Skeletal muscle tissue (tissue), 4 donors: ENCODE measurements around the gene COLEC11. TPM values are rescaled to one million over a fixed set of nuclear protein-coding genes. Genes with fewer than 3 reads are reported as not detected.
"Not testable (repeated sequence)": the region's sequence is repeated elsewhere in the genome, so short reads cannot be mapped to it uniquely, and the experiment has no call there.

Source experiments
- H3K27ac ChIP-seq: one replicate; pipeline ENCODE4 v1.7.0; 2013; ENCODE audit warnings: mild to moderate bottlenecking, low read depth, low read length, inconsistent platforms
- H3K27me3 ChIP-seq, 3 donors: one replicate each; pipeline ENCODE4 v1.7.0; 2013; ENCODE audit warnings: low read length in 3 of 3; ENCODE audit not compliant: control insufficient read depth in 3 of 3, insufficient read depth in 3 of 3
- H3K36me3 ChIP-seq, 3 donors: one replicate each; pipeline ENCODE4 v1.7.0; 2013; ENCODE audit warnings: low read length in 3 of 3; ENCODE audit not compliant: control insufficient read depth in 3 of 3, insufficient read depth in 3 of 3
- H3K4me1 ChIP-seq, 3 donors: one replicate each; pipeline ENCODE4 v1.7.0; 2013; ENCODE audit warnings: low read length in 3 of 3, mild to moderate bottlenecking in 3 of 3; ENCODE audit not compliant: control insufficient read depth in 3 of 3, insufficient read depth in 3 of 3
- H3K4me3 ChIP-seq, 3 donors: one replicate each; pipeline ENCODE4 v1.7.0; 2013; ENCODE audit warnings: low read length in 3 of 3
- H3K9ac ChIP-seq, 3 donors: one replicate each; pipeline ENCODE4 v1.7.0; 2013; ENCODE audit warnings: low read length in 3 of 3, mild to moderate bottlenecking in 3 of 3, moderate library complexity in 2 of 3, low read depth in 1 of 3
- H3K9me3 ChIP-seq, 3 donors: one replicate each; pipeline ENCODE4 v1.7.0; 2013; ENCODE audit warnings: low read length in 3 of 3; ENCODE audit not compliant: control insufficient read depth in 3 of 3
- total RNA-seq: library from RNA; depleted of rRNA; stranded (reverse); fragments of >200 nt; gene quantifications from one replicate; pipeline ENCODE4 v1.2.3, GENCODE V29; 2014
- donor health status: Osteomylitis.

COLEC11 gene
- total RNA-seq, 1 donor from 2014 or later: not detected

DNA sequence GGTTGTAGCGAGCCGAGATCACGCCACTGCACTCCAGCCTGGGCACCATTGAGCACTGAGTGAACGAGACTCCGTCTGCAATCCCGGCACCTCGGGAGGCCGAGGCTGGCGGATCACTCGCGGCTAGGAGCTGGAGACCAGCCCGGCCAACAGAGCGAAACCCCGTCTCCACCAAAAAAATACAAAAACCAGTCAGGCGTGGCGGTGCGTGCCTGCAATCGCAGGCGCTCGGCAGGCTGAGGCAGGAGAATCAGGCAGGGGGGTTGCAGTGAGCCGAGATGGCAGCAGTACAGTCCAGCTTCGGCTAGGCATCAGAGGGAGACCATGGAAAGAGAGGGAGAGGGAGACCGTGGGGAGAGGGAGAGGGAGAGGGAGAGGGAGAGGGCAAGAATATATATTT, 25.3 kb upstream of the COLEC11 start:
- H3K4me1 ChIP-seq, H3K36me3 ChIP-seq, H3K9me3 ChIP-seq: not testable (repeated sequence)

DNA sequence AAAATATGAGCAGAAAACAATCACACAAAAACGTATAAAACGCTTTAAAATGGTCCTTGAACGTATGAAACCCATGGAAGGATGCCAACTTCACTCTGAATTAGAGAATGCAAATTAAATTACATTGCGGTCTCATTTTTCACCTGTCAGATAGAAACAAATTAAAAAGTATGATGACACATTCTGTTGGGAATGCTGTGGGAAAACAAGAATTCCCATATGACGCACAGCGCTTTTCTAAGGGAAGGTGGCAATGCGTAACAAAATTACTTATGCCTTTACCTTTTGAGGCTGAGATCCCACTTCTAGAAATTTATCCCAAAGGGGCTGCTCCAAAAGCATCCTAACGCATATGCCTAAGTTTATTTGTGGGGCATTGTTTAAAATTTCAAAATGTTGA, 23.6 kb upstream of the COLEC11 start:
- peaks cover 6 to 12% (median 7%) of the 10 kb centered on the region in 3 donors for H3K4me1 ChIP-seq
- H3K36me3 ChIP-seq: peaks cover 0 to 4% (median 2%) of the 10 kb centered on the region in 3 donors
- H3K9ac ChIP-seq: no peak overlapping the region
- no peak overlapping the region for H3K4me3 ChIP-seq
- no peaks in the 10 kb centered on the region for H3K27me3 ChIP-seq
- no peak overlapping the region for H3K27ac ChIP-seq
- H3K9me3 ChIP-seq: peaks cover 0 to 2% (median 0%) of the 10 kb centered on the region in 3 donors

More for the DNA sequence above, 25.3 kb upstream of the COLEC11 start:
- H3K9ac ChIP-seq, H3K27ac ChIP-seq, H3K4me3 ChIP-seq, H3K27me3 ChIP-seq: not testable (repeated sequence)

DNA sequence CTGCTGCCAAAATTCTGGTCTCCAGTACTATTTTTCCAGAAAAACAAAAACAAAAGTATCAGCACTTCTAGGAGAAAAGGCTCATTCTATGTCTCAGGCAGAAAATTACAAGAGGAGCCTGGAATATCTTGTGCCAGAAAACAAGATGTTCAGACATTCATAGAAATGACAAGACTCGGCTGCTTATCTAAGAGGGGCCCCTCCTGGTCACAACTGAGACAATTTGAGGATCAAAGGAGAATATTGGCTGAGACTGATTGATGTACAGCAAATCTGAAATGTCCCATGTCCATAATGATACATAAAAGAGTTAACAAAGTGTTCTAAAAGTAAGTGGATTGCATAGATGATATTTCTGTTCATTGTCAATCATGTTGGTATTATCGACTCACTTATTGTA, 22.3 kb upstream of the COLEC11 start:
- no peak overlapping the region for H3K27ac ChIP-seq

DNA sequence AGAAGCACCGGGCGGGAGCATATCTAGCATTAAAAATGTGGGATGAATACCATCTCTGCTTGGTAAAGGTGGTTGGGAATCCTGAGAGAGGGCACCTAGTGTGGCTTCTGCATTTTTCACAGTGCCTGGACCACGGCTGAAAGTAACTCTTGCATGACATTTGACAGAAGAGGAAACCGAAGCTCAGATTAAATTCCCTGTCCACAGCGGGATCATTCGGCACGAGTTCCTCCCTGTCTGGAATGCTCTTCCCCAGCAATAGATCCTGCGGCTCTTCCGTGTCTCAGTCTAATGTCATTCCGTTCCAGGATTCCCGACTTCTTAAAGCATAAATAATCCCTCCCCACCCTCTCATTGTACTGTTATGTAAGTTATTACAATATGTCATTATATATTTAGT, 20.8 kb upstream of the COLEC11 start:
- Histone ChIP-seq H3K4me3 (peak overlapping the region; percentile 36 to 87 (median 82)), H3K36me3 (peaks cover 12 to 25% (median 23%) of the 10 kb centered on the region in 3 donors), H3K27ac (no peak overlapping the region), H3K27me3 (no peaks in the 10 kb centered on the region), H3K4me1 (peaks cover 10 to 28% (median 15%) of the 10 kb centered on the region in 3 donors), H3K9me3 (peaks cover 0 to 2% (median 0%) of the 10 kb centered on the region in 3 donors), H3K9ac (no peak overlapping the region)

More for the DNA sequence above, 22.3 kb upstream of the COLEC11 start:
- no peaks in the 10 kb centered on the region for H3K27me3 ChIP-seq
- no peak overlapping the region for H3K9ac ChIP-seq
- H3K9me3 ChIP-seq: peaks cover 0 to 2% (median 0%) of the 10 kb centered on the region in 3 donors
- H3K36me3 ChIP-seq: peaks cover 8 to 10% (median 9%) of the 10 kb centered on the region in 3 donors
- H3K4me3 ChIP-seq: no peak overlapping the region
- H3K4me1 ChIP-seq: peaks cover 10 to 16% (median 11%) of the 10 kb centered on the region in 3 donors

DNA sequence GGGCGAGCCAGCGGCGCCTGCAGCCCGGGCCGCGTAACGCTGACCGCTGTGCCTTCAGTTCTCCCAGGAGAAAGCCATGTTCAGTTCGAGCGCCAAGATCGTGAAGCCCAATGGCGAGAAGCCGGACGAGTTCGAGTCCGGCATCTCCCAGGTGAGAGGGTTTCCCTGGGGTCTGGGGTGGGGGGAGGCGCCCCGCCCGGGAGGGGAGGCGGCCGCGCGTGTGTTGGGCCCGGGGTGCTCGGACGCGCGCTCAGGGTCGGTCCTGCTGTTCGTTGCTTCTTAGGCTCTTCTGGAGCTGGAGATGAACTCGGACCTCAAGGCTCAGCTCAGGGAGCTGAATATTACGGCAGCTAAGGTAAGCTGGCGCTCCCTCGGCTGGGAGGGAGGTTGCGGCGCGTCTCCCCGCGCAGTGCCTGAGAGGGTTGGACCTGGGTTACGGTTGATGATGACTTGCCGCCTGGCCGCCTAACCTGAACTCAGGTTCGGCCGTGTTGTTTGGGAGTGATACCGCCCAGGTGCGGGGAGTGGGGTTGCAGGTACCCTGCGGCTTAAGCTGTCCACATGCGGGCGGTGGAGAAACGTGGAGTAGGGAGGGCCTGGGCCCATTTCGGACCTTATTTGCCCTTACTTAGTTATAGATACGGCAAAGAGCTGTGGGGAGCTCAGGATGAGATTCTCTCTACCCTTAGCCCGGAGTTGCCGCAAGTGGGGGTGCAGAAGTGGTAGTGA, 19.2 kb upstream of the COLEC11 start:
- peaks cover 10 to 30% (median 15%) of the 10 kb centered on the region in 3 donors for H3K4me1 ChIP-seq
- peak overlapping the region; percentile 80 to 87 (median 82) for H3K4me3 ChIP-seq
- peaks cover 17 to 38% (median 37%) of the 10 kb centered on the region in 3 donors for H3K36me3 ChIP-seq
- H3K27me3 ChIP-seq: no peaks in the 10 kb centered on the region
- H3K9me3 ChIP-seq: peaks cover 0 to 2% (median 0%) of the 10 kb centered on the region in 3 donors
- peak overlapping the region; percentile 89 for H3K27ac ChIP-seq
- peak overlapping the region; percentile 88 to 90 (median 89) for H3K9ac ChIP-seq

DNA sequence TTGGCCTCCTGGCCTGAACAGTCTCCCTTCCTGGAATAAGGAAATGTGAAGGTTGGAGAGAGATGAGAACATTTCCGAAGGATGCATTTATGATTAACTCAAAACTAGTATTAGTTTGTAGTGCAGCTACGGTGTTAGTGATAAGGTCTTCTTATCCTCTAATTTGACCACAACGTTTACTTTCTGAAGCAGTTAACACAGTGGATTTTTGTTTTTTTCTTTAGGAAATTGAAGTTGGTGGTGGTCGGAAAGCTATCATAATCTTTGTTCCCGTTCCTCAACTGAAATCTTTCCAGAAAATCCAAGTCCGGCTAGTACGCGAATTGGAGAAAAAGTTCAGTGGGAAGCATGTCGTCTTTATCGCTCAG, 18.7 kb upstream of the COLEC11 start:
- H3K9me3 ChIP-seq, H3K27me3 ChIP-seq: not testable (repeated sequence)
- Histone ChIP-seq H3K4me3 (peak overlapping the region; percentile 80 to 87 (median 82)), H3K36me3 (peaks cover 18 to 43% (median 41%) of the 10 kb centered on the region in 3 donors), H3K4me1 (peaks cover 10 to 30% (median 15%) of the 10 kb centered on the region in 3 donors), H3K27ac (peak overlapping the region; percentile 89), H3K9ac (peak overlapping the region; percentile 88 to 90 (median 89))

DNA sequence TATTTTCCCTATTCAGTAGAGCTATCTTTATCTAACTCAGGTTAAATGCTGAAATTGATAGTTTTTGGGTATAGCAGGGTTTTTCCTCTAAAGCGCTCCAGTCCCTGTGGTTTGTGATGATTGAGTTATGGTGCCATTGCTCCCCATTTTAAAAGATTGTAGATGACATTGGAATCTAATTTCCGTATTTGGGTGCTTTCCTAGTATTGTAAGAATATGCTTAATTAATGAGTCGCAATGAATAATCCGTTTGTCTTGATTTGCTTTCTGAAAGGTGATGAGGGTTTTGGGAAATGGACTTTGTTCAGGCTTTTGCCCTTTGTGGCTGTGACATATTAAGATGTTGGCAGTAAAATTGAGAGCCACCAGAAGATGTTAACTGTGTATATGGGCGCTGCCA, 15.9 kb upstream of the COLEC11 start:
- peaks cover 28 to 52% (median 51%) of the 10 kb centered on the region in 3 donors for H3K36me3 ChIP-seq
- H3K9ac ChIP-seq: no peak overlapping the region
- H3K4me1 ChIP-seq: peaks cover 10 to 30% (median 15%) of the 10 kb centered on the region in 3 donors
- H3K27ac ChIP-seq: no peak overlapping the region
- H3K4me3 ChIP-seq: no peak overlapping the region
- no peaks in the 10 kb centered on the region for H3K27me3 ChIP-seq
- peaks cover 0 to 2% (median 0%) of the 10 kb centered on the region in 3 donors for H3K9me3 ChIP-seq

DNA sequence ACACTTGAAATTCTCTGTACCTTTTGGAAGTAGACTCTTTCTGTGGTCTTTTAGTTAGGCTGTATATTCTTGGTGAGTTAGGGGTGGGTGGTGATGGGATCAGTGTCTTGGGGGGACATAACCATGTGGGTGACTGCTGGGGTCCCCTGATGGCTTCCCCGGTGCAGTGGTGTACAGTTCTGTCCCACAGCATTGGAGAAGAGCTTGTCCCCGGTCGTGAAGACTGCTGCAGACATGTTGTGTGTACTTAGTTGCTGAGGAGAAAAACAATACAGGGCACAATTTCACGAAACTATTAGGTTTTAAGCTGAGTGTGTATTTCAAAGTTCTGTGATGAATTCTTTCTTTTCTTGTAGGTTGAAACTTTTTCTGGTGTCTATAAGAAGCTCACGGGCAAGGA, 14.5 kb upstream of the COLEC11 start:
- Histone ChIP-seq H3K9ac (no peak overlapping the region), H3K27ac (no peak overlapping the region), H3K4me3 (no peak overlapping the region), H3K27me3 (no peaks in the 10 kb centered on the region), H3K9me3 (no peaks in the 10 kb centered on the region), H3K36me3 (peaks cover 28 to 53% (median 52%) of the 10 kb centered on the region in 3 donors), H3K4me1 (peaks cover 14 to 25% (median 15%) of the 10 kb centered on the region in 3 donors)

DNA sequence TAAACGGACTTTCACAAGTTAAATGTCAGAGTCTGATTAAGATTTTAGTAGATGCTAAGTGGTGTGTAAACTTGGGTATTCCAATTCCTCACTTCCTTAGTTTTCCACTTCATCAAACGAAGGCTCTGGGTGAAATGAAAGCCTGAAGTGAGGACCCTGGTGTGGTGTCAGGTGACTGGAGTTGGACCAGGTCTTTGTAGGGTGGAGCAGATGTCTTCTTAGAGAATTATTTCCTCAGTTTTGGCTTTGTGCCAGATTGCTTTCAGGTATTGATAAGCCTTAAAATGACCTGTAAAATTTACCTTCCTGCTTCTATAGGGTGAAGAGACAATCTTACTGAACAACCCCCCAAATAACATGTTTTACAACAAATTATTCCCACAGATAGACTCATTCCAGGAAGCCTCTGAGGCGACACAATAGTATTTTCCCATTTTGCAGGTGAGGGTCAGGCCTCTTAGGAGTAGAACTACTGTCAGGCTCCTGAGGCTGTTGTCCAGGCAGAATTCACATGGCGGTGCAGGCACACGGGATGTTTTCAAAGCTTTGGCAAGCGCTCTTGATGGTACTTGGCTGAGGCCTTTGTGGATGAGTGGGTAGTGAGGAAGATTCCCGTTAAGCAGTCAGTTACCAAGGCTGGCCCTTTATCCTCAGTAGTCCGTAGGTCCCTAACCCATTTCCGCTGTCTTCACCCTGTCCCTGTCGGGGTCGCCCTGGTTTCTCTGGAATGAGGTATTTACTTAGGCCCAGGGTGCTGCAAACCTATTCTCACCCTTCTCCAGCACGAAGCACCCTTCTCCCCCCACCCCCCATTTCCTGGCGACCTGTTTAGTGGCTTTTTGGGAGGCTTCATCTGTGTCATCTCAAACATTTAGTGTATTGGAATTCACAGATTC, 13.3 kb upstream of the COLEC11 start:
- Histone ChIP-seq H3K4me3 (no peak overlapping the region), H3K27ac (no peak overlapping the region), H3K4me1 (peaks cover 6 to 14% (median 9%) of the 10 kb centered on the region in 3 donors), H3K9me3 (no peaks in the 10 kb centered on the region), H3K36me3 (peaks cover 27 to 51% (median 46%) of the 10 kb centered on the region in 3 donors), H3K9ac (no peak overlapping the region), H3K27me3 (no peaks in the 10 kb centered on the region)
